ENCODE measurements around the gene LRRC40. TPM values are rescaled to one million over a fixed set of nuclear protein-coding genes. Genes with fewer than 3 reads are reported as not detected.
"Not testable (repeated sequence)": the region's sequence is repeated elsewhere in the genome, so short reads cannot be mapped to it uniquely, and the experiment has no call there.

LRRC40 gene
- total RNA-seq, 2 donors from 2014 or later: 9.6 to 9.7 TPM

DNA sequence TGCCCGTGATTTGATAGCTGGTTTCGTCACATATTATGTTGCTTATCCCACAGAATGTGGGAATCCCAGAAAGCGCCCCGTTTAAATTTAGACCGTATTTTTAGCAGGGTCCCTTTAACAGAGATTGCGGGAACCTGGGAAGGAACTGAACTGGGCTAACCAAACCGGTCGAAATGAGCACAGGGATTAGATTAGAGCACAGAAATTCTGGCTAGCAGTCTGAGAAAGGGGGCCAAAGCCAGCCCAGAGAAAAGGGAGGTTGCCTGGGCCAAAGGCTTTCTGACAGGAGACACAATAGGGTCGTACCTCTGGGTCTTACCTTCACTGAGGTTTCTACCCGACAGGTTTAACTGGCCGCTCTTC, 327 bp downstream of the LRRC40 start:
- DNase-seq (no peak), ATAC-seq (no peak)
- intact Hi-C loops (cut with DNase I, micrococcal nuclease): no loop called here

DNA sequence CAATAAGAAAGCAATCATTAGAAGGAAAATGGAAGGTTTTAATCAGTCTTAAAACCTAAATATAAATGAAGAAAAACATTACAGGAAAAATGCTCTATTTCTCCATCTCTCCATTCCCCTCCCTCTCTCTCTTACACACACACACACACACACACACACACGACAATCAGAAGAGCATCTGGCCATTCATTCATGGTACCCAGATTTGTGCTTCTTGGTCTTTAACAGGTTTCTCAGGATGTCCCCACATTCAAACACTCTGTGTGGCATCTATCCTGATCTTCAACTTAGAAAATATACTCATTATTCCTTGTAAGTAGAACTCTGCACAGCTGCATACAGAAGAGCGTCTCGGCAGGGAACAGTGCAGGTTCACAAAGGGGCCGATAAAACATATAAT, 779 bp downstream of the LRRC40 start:
- intact Hi-C loops (cut with DNase I, micrococcal nuclease): no loop called here
- ATAC-seq: peak; percentile 16
- no peak for DNase-seq

GRCh38 chr1:70204139-70204538, 1.2 kb downstream of the LRRC40 start:
- DNase-seq: no peak
- no peak for ATAC-seq
- intact Hi-C loops (cut with DNase I, micrococcal nuclease): no loop called here

DNA sequence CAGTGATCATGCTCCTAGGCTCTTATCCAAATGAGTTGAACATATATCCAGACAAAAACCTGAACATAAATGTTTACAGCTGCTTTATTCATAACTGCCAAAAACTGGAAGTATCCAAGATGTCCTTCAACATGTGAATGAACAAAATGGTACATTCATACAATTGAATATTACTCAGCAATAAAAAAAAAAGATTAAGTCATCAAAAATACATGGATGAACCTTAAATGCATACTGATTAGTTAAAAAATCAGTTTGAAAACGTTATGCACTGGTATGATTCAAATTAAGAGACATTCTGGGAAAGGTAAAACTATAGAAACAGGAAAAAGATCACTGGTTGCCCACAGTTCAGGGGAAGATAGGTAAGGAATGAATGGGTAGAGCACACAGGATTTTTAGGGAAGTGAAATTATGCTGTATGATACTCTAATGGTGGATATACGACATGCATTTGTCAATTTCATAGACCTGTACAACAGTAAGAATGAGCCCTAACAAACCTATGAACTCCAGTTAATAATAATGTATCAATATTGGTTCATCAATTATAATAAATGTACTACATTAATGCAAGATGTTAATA, 3.1 kb downstream of the LRRC40 start:
- ATAC-seq (no peak), DNase-seq (no peak)
- intact Hi-C loops (cut with DNase I, micrococcal nuclease): no loop called here

GRCh38 chr1:70200065-70200464, 5.3 kb downstream of the LRRC40 start:
- ATAC-seq: no peak
- intact Hi-C loops (cut with DNase I, micrococcal nuclease): no loop called here
- no peak for DNase-seq

- ATAC-seq (no peak), DNase-seq (no peak)
- intact Hi-C loops (cut with DNase I, micrococcal nuclease): no loop called here
Observed at GRCh38 chr1:70196333-70196732, 9.0 kb downstream of the LRRC40 start.

DNA sequence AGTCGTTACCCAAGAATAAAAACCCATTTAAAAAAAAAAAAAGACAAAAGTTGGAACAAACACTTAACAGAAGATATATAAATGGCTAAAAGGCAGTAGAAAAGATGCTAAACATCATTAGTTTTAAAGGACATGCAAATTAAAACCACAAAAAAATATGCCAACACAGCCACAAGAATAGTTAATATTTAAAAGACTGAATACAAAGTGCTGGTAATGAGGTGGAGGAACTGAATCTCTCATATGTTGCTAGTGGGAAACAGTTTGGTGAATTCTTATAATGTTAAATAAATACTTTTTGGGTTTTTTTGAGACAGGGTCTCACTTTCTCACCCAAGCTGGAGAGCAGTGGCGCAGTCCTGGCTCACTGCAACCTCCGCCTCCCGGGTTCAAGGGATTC, 10.0 kb downstream of the LRRC40 start:
- no peak for ATAC-seq
- DNase-seq: no peak
- intact Hi-C loops (cut with DNase I, micrococcal nuclease): no loop called here

- no peak for ATAC-seq
- intact Hi-C loops (cut with DNase I, micrococcal nuclease): no loop called here
- no peak for DNase-seq
Observed at GRCh38 chr1:70194601-70195000, 10.8 kb downstream of the LRRC40 start.

- ATAC-seq; DNase-seq; intact Hi-C loops (cut with DNase I, micrococcal nuclease): not testable (repeated sequence)
Observed at GRCh38 chr1:70192446-70192845, 12.9 kb downstream of the LRRC40 start.

DNA sequence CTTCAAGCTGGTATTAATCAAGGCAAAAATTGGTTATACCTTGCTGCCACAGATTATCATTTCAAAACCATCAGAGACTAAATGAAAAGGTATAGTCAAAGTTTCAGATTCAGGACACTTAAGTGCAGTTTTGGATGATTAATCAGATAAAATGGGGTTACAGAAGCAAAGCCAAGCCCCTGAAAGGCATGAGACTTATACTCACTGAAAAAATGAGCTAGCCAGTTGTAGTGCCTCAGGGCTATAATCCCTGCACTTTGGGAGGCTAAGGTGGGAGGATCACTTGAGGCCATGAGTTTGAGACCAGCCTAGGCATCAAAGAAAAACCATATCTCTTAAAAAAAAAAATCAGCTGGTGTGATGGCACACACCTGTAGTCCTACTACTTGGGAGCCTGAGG, 15.2 kb downstream of the LRRC40 start:
- ATAC-seq (no peak), DNase-seq (no peak)
- intact Hi-C loops (cut with DNase I, micrococcal nuclease): no loop called here

DNA sequence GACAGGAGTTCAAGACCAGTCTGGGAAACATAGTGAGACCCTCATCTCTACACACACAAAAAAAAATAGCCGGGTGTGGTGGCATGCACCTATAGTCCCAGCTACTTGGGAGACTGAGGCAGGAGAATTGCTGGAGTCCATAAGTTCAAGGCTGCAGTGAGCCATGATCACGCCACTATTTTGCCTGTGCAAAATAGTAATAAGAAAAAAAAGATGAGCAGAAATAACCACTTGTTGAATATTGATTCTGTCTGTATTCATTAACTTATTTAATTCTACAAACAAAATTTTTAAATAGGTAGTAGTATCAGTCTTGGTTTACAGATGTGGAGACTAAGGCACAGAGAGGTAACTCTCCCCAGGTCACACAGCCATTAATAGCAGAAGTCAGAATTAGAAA, 16.9 kb downstream of the LRRC40 start:
- no peak for ATAC-seq
- no peak for DNase-seq
- intact Hi-C loops (cut with DNase I, micrococcal nuclease): no loop called here

DNA sequence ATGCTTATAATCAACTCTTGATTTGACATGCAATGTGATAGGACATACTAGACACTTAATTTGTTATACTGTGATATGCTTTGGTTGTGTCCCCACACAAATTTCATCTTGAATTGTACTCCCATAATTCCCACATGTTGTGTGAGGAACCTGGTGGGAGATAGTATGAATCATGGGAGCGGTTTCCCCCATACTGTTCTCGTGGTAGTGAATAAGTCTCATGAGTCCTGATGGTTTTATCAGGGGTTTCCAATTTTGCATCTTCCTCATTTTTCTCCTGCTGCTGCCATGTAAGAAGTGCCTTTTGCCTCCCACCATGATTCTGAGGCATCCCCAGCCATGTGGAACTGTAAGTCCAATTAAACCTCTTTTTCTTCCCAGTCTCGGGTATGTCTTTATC, 20.2 kb downstream of the LRRC40 start:
- intact Hi-C loops (cut with DNase I, micrococcal nuclease); DNase-seq; ATAC-seq: not testable (repeated sequence)

- intact Hi-C loops (cut with DNase I, micrococcal nuclease): no loop called here
- ATAC-seq: no peak
- no peak for DNase-seq
Observed at GRCh38 chr1:70171512-70171911, 33.9 kb downstream of the LRRC40 start.

GRCh38 chr1:70169018-70169839, 36.1 kb downstream of the LRRC40 start:
- ATAC-seq: no peak
- intact Hi-C loops (cut with DNase I, micrococcal nuclease): no loop called here
- DNase-seq: no peak

DNA sequence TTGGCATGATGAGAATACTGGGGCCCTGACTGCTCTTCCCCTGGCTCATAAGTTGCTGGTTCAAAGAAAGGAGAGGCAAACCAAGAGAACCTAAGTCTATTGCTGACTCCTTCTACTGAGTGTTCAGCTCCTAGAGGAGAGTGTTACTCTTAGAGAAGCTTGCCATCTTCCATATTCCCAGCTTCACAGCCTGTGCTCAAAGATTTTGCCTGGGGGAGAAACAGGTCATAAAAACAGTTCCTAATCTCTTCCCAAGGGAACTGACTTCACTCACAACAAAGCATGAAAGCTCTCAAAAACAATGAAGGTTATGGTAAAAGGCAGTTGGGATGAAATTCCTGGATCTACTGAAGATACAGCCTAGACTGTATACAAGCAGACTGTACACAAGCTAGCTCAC, 37.1 kb downstream of the LRRC40 start:
- ATAC-seq: no peak
- DNase-seq: no peak

DNA sequence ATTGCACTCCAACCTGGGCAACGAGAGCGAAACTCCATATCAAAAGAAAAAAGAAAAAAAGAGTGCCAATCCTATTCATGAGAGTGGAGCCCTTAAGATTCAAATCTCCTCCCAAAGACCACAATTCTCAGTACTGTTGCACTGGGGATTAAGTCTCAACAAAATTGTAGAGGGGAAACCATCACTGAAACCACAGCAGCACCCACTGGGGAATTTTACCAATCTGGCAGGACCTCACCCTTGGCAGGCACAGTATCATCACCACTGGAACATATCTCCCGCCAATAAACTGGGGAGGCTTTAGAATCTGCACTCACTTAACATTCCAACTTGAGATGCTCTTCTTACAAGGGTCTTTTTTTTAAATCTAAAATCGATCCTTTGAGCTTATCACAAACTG, 41.0 kb downstream of the LRRC40 start:
- intact Hi-C loops (cut with DNase I, micrococcal nuclease): no loop called here
- no peak for ATAC-seq
- DNase-seq: no peak

More for the DNA sequence above, 37.1 kb downstream of the LRRC40 start:
- intact Hi-C loops (cut with DNase I, micrococcal nuclease): no loop called here

- DNase-seq (no peak), ATAC-seq (no peak)
- intact Hi-C loops (cut with DNase I, micrococcal nuclease): no loop called here
Observed at GRCh38 chr1:70156529-70157120, 48.8 kb downstream of the LRRC40 start.

DNA sequence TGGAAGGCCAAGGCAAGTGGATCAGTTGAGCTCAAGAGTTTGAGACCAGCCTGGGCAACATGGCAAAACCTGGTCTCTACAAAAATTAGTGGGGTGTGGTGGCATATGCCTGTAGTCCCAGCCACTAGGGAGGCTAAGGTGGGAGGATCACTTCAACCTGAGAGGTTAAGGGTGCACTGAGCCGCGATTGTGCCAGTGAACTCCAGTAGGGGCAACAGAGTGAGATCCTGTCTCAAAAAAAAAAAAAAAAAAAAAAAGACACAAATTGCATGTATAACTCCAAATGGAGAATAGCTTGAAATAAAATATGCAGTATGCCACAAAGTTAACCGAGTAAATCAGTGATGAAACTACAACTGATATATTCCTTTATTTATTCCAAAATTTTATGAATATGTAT, 51.6 kb downstream of the LRRC40 start:
- intact Hi-C loops (cut with DNase I, micrococcal nuclease): no loop called here
- no peak for DNase-seq
- no peak for ATAC-seq

DNA sequence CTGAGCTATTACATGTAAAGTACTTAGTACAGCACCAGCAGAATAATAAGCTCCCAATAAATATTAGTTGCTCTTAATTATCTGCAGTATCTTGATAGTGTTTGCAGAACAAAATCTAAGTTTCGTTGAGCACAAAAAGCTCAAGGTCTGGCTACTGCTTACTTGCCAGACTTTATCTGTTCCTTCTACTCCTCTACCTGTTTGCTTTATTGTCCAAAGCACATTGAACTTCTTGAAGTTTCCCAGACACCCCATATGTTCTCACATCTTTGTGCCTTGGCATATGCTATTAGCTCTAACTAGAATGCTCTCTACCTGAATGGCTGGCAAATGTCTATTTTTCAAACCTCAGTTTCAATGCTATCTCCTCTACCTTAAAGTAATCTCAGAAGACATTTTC, 54.9 kb downstream of the LRRC40 start:
- ATAC-seq (no peak), DNase-seq (no peak)
- intact Hi-C loops (cut with DNase I, micrococcal nuclease): no loop called here

GRCh38 chr1:70146488-70146887, 58.9 kb downstream of the LRRC40 start:
- ATAC-seq (no peak), DNase-seq (no peak)
- intact Hi-C loops (cut with DNase I, micrococcal nuclease): no loop called here
